Measurements from ENCODE around the gene LITAF.

- TF ChIP-seq CTCF (IDR thresholded peaks at IDR 0.05) = no peak
- TF ChIP-seq POLR2AphosphoS5 (IDR thresholded peaks at IDR 0.05) = no peak
- TF ChIP-seq POLR2A (IDR thresholded peaks at IDR 0.05) = no peak
Measured at GRCh38 chr16:11635679-11636171, 49.0 kb upstream of the LITAF start.
